DOHH2 (cell line): ENCODE results near the gene FAM81A.

Experiments
- H3F3A ChIP-seq: fragments of 200-600 bp; sonication (generic), shearing (Covaris generic); 2 replicates; pipeline ENCODE4 v1.6.0; 2016; ENCODE audit warnings: antibody characterized with exemption, mild to moderate bottlenecking; ENCODE audit not compliant: control insufficient read depth, insufficient read depth
- H3K27ac ChIP-seq: fragments of 200-600 bp; sonication (generic); 2 replicates; pipeline ENCODE4 v1.5.1; 2014; ENCODE audit warnings: low read depth, mild to moderate bottlenecking, low read length, moderate library complexity
- H3K27me3 ChIP-seq: fragments of 200-600 bp; sonication (generic); 2 replicates; pipeline ENCODE4 v1.6.1; 2014; ENCODE audit warnings: mild to moderate bottlenecking, low read length, mixed read lengths; ENCODE audit not compliant: control insufficient read depth
- H3K36me3 ChIP-seq: fragments of 200-600 bp; sonication (generic); 2 replicates; pipeline ENCODE4 v1.6.1; 2014; ENCODE audit warnings: mild to moderate bottlenecking, low read length, moderate library complexity, mixed read lengths; ENCODE audit not compliant: control insufficient read depth
- H3K4me1 ChIP-seq: fragments of 200-600 bp; sonication (generic); 2 replicates; pipeline ENCODE4 v1.6.1; 2014; ENCODE audit warnings: mild to moderate bottlenecking, low read length, mixed read lengths; ENCODE audit not compliant: control insufficient read depth
- H3K4me2 ChIP-seq: fragments of 200-600 bp; sonication (generic); 2 replicates; pipeline ENCODE4 v1.6.0; 2014; ENCODE audit warnings: mild to moderate bottlenecking, low read length, moderate library complexity
- H3K4me3 ChIP-seq: fragments of 200-600 bp; sonication (generic); 2 replicates; pipeline ENCODE4 v1.5.1; 2014; ENCODE audit warnings: mild to moderate bottlenecking, low read length, mixed read lengths
- H3K79me2 ChIP-seq: fragments of 200-600 bp; sonication (generic); 2 replicates; pipeline ENCODE4 v1.6.1; 2014; ENCODE audit warnings: mild to moderate bottlenecking, low read length, mixed read lengths; ENCODE audit not compliant: control insufficient read depth
- H3K9me2 ChIP-seq: fragments of 200-600 bp; sonication (generic); replicated peaks from 2 replicates; pipeline ENCODE4 v1.6.1; 2014; ENCODE audit warnings: mild to moderate bottlenecking, low read length, mixed read lengths; ENCODE audit not compliant: control insufficient read depth
- H3K9me3 ChIP-seq: fragments of 200-600 bp; sonication (generic); 2 replicates; pipeline ENCODE4 v1.6.1; 2014; ENCODE audit warnings: antibody characterized with exemption, low read length, mixed read lengths; ENCODE audit not compliant: control insufficient read depth, insufficient read depth
- H4K20me1 ChIP-seq: fragments of 200-600 bp; sonication (generic); 2 replicates; pipeline ENCODE4 v1.6.0; 2014; ENCODE audit warnings: low read depth, mild to moderate bottlenecking, antibody characterized with exemption, low read length, moderate library complexity; ENCODE audit not compliant: control insufficient read depth, insufficient read depth
- CTCF ChIP-seq: fragments of 200-600 bp; sonication (generic); IDR thresholded peaks from one replicate; pipeline ENCODE4 v1.5.1; 2014; ENCODE audit warnings: antibody characterized with exemption, mild to moderate bottlenecking, low read depth, low read length; ENCODE audit not compliant: poor library complexity, severe bottlenecking
- EZH2phosphoT487 ChIP-seq: fragments of 200-600 bp; sonication (generic); IDR thresholded peaks from 2 replicates; pipeline ENCODE4 v1.6.1; 2017; ENCODE audit warnings: borderline replicate concordance, mild to moderate bottlenecking, antibody characterized with exemption, low read length, moderate library complexity, mixed read lengths

Gene FAM81A

GRCh38 chr15:59438625-59439290 is 772 bp downstream of the FAM81A start:
- TF ChIP-seq CTCF (no peak), EZH2phosphoT487 (no peak)
- H3K9me2 ChIP-seq: no peaks in the 10 kb centered on the region
- H3K4me2 ChIP-seq: peak overlapping the region; percentile 92
- peaks cover 13% of the 10 kb centered on the region for H3F3A ChIP-seq
- H3K9me3 ChIP-seq: no peaks in the 10 kb centered on the region
- no peaks in the 10 kb centered on the region for H4K20me1 ChIP-seq
- H3K27me3 ChIP-seq: no peaks in the 10 kb centered on the region
- peak overlapping the region; percentile 77 for H3K4me3 ChIP-seq
- H3K36me3 ChIP-seq: peaks cover 34% of the 10 kb centered on the region
- peaks cover 39% of the 10 kb centered on the region for H3K79me2 ChIP-seq
- H3K27ac ChIP-seq: no peak overlapping the region
- peaks cover 72% of the 10 kb centered on the region for H3K4me1 ChIP-seq

GRCh38 chr15:59439576-59439975 is 1.6 kb downstream of the FAM81A start:
- no peaks in the 10 kb centered on the region for H4K20me1 ChIP-seq
- H3K27me3 ChIP-seq: no peaks in the 10 kb centered on the region
- peaks cover 39% of the 10 kb centered on the region for H3K79me2 ChIP-seq
- peak overlapping the region; percentile 92 for H3K4me2 ChIP-seq
- no peak overlapping the region for H3K27ac ChIP-seq
- TF ChIP-seq CTCF (no peak), EZH2phosphoT487 (no peak)
- H3K9me3 ChIP-seq: no peaks in the 10 kb centered on the region
- H3K36me3 ChIP-seq: peaks cover 38% of the 10 kb centered on the region
- peak overlapping the region; percentile 77 for H3K4me3 ChIP-seq
- H3K9me2 ChIP-seq: no peaks in the 10 kb centered on the region
- H3F3A ChIP-seq: peaks cover 13% of the 10 kb centered on the region
- H3K4me1 ChIP-seq: peaks cover 73% of the 10 kb centered on the region

GRCh38 chr15:59443341-59444072 is 5.5 kb downstream of the FAM81A start:
- H3K9me3 ChIP-seq: no peaks in the 10 kb centered on the region
- H3K4me2 ChIP-seq: no peak overlapping the region
- no peak overlapping the region for H3K27ac ChIP-seq
- no peaks in the 10 kb centered on the region for H3K9me2 ChIP-seq
- H3K4me3 ChIP-seq: no peak overlapping the region
- H3K4me1 ChIP-seq: peaks cover 62% of the 10 kb centered on the region
- H3K36me3 ChIP-seq: peaks cover 58% of the 10 kb centered on the region
- TF ChIP-seq EZH2phosphoT487 (no peak), CTCF (no peak)
- H3K79me2 ChIP-seq: peaks cover 42% of the 10 kb centered on the region
- no peaks in the 10 kb centered on the region for H3K27me3 ChIP-seq
- H4K20me1 ChIP-seq: no peaks in the 10 kb centered on the region
- no peaks in the 10 kb centered on the region for H3F3A ChIP-seq
